Keratinocyte (primary cell): ENCODE data around the gene EXD3.

Experiments used
- EZH2 ChIP-seq: IDR thresholded peaks from one replicate; pipeline ENCODE4 v1.6.1; 2012; ENCODE audit warnings: inconsistent platforms, mild to moderate bottlenecking, low read length, moderate library complexity
- TF ChIP-seq, protein P1 (sequence below), 3 experiments: IDR thresholded peaks in 1 of 3; conservative IDR thresholded peaks in 1 of 3; optimal IDR thresholded peaks in 1 of 3; 2 replicates in 2 of 3; 3 replicates in 1 of 3; pipeline versions ENCODE3 to v1.5.1; 2011; ENCODE audit warnings: low read length in 3 of 3, mild to moderate bottlenecking in 3 of 3, moderate library complexity in 2 of 3, control low read depth in 1 of 3, inconsistent platforms in 1 of 3; ENCODE audit not compliant: insufficient read depth in 2 of 3; ENCODE audit errors: extremely low read depth in 1 of 3

DNA sequence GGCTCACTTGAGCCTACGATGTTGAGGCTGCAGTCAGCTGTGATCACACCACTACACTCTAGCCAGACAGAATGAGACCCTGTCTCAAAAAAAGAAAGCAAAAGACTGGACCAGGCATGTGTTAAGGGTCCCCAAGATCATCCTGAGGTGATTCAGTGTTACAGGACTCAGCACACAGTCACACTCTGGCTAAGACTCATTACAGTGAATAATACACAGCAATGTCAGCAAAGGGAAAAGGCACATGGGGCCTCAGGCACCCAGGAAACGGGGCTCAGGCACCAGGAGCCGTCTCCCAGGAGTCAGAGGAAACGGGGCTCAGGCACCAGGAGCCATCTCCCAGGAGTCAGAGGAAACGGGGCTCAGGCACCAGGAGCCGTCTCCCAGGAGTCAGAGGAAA lies 81.7 kb downstream of the EXD3 start:
- TF ChIP-seq, protein P1, sequence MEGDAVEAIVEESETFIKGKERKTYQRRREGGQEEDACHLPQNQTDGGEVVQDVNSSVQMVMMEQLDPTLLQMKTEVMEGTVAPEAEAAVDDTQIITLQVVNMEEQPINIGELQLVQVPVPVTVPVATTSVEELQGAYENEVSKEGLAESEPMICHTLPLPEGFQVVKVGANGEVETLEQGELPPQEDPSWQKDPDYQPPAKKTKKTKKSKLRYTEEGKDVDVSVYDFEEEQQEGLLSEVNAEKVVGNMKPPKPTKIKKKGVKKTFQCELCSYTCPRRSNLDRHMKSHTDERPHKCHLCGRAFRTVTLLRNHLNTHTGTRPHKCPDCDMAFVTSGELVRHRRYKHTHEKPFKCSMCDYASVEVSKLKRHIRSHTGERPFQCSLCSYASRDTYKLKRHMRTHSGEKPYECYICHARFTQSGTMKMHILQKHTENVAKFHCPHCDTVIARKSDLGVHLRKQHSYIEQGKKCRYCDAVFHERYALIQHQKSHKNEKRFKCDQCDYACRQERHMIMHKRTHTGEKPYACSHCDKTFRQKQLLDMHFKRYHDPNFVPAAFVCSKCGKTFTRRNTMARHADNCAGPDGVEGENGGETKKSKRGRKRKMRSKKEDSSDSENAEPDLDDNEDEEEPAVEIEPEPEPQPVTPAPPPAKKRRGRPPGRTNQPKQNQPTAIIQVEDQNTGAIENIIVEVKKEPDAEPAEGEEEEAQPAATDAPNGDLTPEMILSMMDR (optimal IDR thresholded peaks at IDR 0.05 in 1 of 3, IDR thresholded peaks at IDR 0.05 in 1 of 3, conservative IDR thresholded peaks at IDR 0.05 in 1 of 3; ENCODE audit: extremely low read depth in 1 of 3, insufficient read depth in 2 of 3, low read length in 3 of 3): no peak
- no peak for TF ChIP-seq EZH2
